Measurements from ENCODE around the gene SKP1. TPM values are rescaled to one million over a fixed set of nuclear protein-coding genes. Genes with fewer than 3 reads are reported as not detected.

Gene SKP1
- total RNA-seq, 6 donors from 2014 or later = 24.1 to 232 (median 162) TPM

DNA sequence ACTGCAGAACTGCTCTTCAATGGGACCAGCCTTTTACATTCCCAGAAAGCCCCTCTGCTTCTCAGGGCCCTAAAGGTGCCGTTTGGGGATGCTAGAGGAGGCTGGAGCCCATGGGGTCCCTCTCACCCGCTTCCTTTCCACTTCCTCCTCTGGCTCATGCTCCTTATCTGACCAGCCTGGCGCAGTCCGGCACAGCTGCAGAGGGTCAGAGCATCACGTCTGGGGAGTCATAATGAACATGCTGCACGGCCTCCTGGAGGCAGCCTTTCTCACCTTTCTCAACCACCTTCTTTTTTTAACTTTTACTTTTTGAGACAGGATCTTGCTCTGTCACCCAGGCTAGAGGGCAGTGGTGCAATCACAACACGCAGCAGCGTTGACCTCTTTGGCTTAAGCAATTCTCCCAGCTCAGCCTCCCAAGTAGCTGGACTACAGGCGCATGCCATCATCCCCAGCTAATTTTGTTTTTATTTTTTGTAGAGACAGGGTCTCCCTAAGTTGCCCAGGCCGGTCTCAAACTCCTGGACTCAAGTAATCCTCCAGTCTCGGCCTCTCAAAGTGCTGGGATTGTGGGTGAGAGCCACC is 77.4 kb downstream of the SKP1 start:
- Histone ChIP-seq H3K27ac (no peak overlapping the region), H3K27me3 (no peaks in the 10 kb centered on the region), H3K4me3 (no peak overlapping the region), H3K4me1 (peaks cover 0 to 12% (median 3%) of the 10 kb centered on the region in 4 donors), H3K9me3 (no peaks in the 10 kb centered on the region), H3K36me3 (no peaks in the 10 kb centered on the region)
- no peak for ATAC-seq (ENCODE audit: low FRiP score in 2 of 2)
- TF ChIP-seq POLR2A (IDR thresholded peaks at IDR 0.05) (no peak), POLR2AphosphoS5 (IDR thresholded peaks at IDR 0.05) (no peak), EP300 (IDR thresholded peaks at IDR 0.05) (no peak)
- TF ChIP-seq, protein P1, sequence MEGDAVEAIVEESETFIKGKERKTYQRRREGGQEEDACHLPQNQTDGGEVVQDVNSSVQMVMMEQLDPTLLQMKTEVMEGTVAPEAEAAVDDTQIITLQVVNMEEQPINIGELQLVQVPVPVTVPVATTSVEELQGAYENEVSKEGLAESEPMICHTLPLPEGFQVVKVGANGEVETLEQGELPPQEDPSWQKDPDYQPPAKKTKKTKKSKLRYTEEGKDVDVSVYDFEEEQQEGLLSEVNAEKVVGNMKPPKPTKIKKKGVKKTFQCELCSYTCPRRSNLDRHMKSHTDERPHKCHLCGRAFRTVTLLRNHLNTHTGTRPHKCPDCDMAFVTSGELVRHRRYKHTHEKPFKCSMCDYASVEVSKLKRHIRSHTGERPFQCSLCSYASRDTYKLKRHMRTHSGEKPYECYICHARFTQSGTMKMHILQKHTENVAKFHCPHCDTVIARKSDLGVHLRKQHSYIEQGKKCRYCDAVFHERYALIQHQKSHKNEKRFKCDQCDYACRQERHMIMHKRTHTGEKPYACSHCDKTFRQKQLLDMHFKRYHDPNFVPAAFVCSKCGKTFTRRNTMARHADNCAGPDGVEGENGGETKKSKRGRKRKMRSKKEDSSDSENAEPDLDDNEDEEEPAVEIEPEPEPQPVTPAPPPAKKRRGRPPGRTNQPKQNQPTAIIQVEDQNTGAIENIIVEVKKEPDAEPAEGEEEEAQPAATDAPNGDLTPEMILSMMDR (IDR thresholded peaks at IDR 0.05) = no peak
- 79 to 81% methylated on average over 11 of the region's 11 CpGs for WGBS, 2 donors
- DNase-seq = no peak

Small RNA genes lying within 50 kb of the gene (small RNA-seq; reads per million reads assigned to genes)
- gene MIR3661 = 0 reads per million in 4 donors

Other genes with a start within 250 kb of the SKP1 start
- gene C5orf15, start 208.3 kb downstream of the SKP1 start, total RNA-seq = 10 to 100 TPM; 15.1 to 65.5 (median 39.7) TPM
- 100 to 1,000 TPM in 3 of 6 donors, 10 to 100 TPM in 3; 66.0 to 121 (median 98.5) TPM for gene VDAC1, start 172.0 kb downstream of the SKP1 start, total RNA-seq
- gene TCF7, start 62.3 kb downstream of the SKP1 start, total RNA-seq = 1 to 10 TPM; 3.5 to 7.4 (median 5.8) TPM
- 100 to 1,000 TPM in 4 of 6 donors, 10 to 100 TPM in 2; 62.9 to 246 (median 118) TPM for gene PPP2CA, start 49.1 kb upstream of the SKP1 start, total RNA-seq
- gene CDKL3, start 190.2 kb upstream of the SKP1 start, total RNA-seq = 1 to 10 TPM in 4 of 6 donors, under 1 TPM in 1, not detected in 1; 0.46 to 3.7 (median 2.2) TPM
- 100 to 1,000 TPM in 1 of 6 donors, 10 to 100 TPM in 5; 34.6 to 146 (median 70.7) TPM for gene UBE2B, start 194.6 kb upstream of the SKP1 start, total RNA-seq
- 10 to 100 TPM in 4 of 6 donors, 1 to 10 TPM in 2; 2.1 to 18.5 (median 13.3) TPM for gene CDKN2AIPNL, start 234.9 kb upstream of the SKP1 start, total RNA-seq